Tibial nerve (tissue), 4 donors: Measurements from ENCODE around the gene DET1. TPM values are rescaled to one million over a fixed set of nuclear protein-coding genes. Genes with fewer than 3 reads are reported as not detected.
"Not testable (repeated sequence)": the region's sequence is repeated elsewhere in the genome, so short reads cannot be mapped to it uniquely, and the experiment has no call there.

ENCODE experiments used
- DNase-seq, 2 donors: peaks; one replicate each; pipeline ENCODE4 v3.0.0-alpha.2; 2019; ENCODE audit warnings: low spot score in 2 of 2
- H3K27ac ChIP-seq, 4 donors: fragments of 200-600 bp; sonication (generic) in 3 of 4; one replicate each; pipeline ENCODE4 v1.5.1; 2017 to 2019; ENCODE audit warnings: mild to moderate bottlenecking in 1 of 4
- H3K27me3 ChIP-seq, 2 donors: fragments of 200-600 bp; sonication (generic) in 1 of 2; one replicate each; pipeline versions ENCODE4 v1.5.1 to v1.6.0; 2017 to 2019
- H3K36me3 ChIP-seq, 3 donors: fragments of 200-600 bp; sonication (generic); one replicate each; pipeline ENCODE4 v1.5.1; 2018 to 2019
- H3K4me1 ChIP-seq, 4 donors: fragments of 200-600 bp; sonication (generic) in 3 of 4; one replicate each; pipeline ENCODE4 v1.5.1; 2017 to 2019
- H3K4me3 ChIP-seq, 4 donors: fragments of 200-600 bp; sonication (generic) in 3 of 4; one replicate each; pipeline ENCODE4 v1.5.1; 2017 to 2019; ENCODE audit warnings: mild to moderate bottlenecking in 1 of 4, moderate library complexity in 1 of 4
- H3K9me3 ChIP-seq, 4 donors: fragments of 200-600 bp; sonication (generic) in 3 of 4; one replicate each; pipeline ENCODE4 v1.5.1; 2017 to 2019
- EP300 ChIP-seq, 2 donors: sonication (generic); formaldehyde crosslinking; IDR thresholded peaks; one replicate each; pipeline ENCODE4 v1.6.1; 2017; ENCODE audit warnings: antibody characterized with exemption in 2 of 2, mild to moderate bottlenecking in 1 of 2
- POLR2A ChIP-seq, 2 donors: fragments of 450-650 bp; IDR thresholded peaks; one replicate each; pipeline ENCODE4 v1.6.1; 2017; ENCODE audit warnings: antibody characterized with exemption in 2 of 2, mild to moderate bottlenecking in 2 of 2, moderate library complexity in 2 of 2
- WGBS, 2 donors: methylation state at CpG; one replicate each; pipeline ENCODE4 v1.1.5; 2018; 5-methylcytosine and 5-hydroxymethylcytosine counted together
- total RNA-seq, 4 donors: library from RNA; depleted of rRNA; stranded (reverse); fragments of >200 nt; gene quantifications; one replicate each; pipeline ENCODE4 v1.1.0, GENCODE V29; 2016
- TF ChIP-seq, protein P1 (sequence below), 5 experiments: fragments of 200-600 bp in 3 of 5; fragments of 450-650 bp in 2 of 5; sonication (generic) in 3 of 5; IDR thresholded peaks; one replicate each; pipeline ENCODE4 v1.5.1; 2016 to 2019; ENCODE audit warnings: antibody characterized with exemption in 5 of 5, mild to moderate bottlenecking in 3 of 5, moderate library complexity in 2 of 5

The DET1 gene
- total RNA-seq, 4 donors from 2014 or later, result 6.6 to 16.2 (median 7.8) TPM

DNA sequence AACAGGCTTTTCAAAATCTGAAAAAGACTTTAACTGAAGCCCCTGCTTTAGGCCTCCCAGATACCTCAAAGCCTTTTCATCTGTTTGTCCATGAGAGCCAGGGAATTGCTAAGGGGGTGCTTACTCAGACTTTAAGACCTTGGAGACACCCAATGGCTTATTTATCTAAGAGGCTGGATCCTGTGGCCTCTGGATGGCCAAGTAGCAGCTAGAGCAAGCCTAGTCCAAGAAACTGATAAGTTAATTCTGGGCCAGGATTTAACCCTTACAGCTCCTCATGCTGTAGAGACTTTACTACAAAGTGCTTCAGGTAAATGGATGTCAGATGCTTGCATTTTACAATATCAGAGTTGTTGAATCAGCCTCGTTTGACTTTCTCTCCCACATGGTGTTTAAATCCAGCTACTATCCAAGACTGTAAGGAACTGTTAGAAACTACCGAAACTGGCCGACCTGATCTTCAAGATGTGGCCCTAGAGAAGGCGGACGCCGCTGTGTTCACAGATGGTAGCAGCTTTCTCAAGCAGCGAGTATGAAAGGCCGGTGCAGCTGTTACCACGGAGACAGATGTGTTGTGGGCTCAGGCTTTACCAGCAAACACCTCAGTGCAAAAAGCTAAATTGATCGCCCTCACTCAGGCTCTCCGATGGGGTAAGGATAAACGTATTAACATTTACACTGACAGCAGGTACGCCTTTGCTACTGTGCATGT, 3.3 kb downstream of the DET1 start:
- 86 to 87% methylated on average over 13 of the region's 13 CpGs for WGBS, 2 donors
- no peak overlapping the region for H3K4me3 ChIP-seq
- H3K36me3 ChIP-seq, result no peaks in the 10 kb centered on the region
- H3K27ac ChIP-seq, result no peak overlapping the region
- TF ChIP-seq POLR2A (IDR thresholded peaks at IDR 0.05) (no peak), EP300 (IDR thresholded peaks at IDR 0.05) (no peak)
- TF ChIP-seq, protein P1, sequence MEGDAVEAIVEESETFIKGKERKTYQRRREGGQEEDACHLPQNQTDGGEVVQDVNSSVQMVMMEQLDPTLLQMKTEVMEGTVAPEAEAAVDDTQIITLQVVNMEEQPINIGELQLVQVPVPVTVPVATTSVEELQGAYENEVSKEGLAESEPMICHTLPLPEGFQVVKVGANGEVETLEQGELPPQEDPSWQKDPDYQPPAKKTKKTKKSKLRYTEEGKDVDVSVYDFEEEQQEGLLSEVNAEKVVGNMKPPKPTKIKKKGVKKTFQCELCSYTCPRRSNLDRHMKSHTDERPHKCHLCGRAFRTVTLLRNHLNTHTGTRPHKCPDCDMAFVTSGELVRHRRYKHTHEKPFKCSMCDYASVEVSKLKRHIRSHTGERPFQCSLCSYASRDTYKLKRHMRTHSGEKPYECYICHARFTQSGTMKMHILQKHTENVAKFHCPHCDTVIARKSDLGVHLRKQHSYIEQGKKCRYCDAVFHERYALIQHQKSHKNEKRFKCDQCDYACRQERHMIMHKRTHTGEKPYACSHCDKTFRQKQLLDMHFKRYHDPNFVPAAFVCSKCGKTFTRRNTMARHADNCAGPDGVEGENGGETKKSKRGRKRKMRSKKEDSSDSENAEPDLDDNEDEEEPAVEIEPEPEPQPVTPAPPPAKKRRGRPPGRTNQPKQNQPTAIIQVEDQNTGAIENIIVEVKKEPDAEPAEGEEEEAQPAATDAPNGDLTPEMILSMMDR (IDR thresholded peaks at IDR 0.05), result no peak
- H3K9me3 ChIP-seq, result no peaks in the 10 kb centered on the region
- no peak for DNase-seq
- no peaks in the 10 kb centered on the region for H3K27me3 ChIP-seq
- peaks cover 0 to 33% (median 0%) of the 10 kb centered on the region in 4 donors for H3K4me1 ChIP-seq

DNA sequence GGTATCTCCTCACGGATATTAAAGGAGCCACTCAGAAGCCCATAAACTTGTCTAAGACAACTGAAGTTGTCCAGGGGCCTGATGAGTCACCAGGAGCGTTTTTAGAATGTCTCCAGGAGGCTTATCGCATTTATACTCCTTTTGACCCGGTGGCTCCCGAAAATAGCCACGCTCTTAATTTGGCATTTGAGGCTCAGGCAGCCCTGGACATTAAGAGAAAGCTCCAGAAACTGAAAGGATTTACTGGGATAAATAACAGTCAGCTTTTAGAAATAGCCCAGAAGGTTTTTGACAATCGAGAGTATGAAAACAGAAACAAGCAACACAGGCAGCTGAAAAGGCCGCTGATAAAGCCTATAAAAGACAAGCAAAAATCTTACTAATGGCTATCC, 4.1 kb downstream of the DET1 start:
- Histone ChIP-seq H3K27ac (no peak overlapping the region), H3K4me3 (no peak overlapping the region), H3K9me3 (no peaks in the 10 kb centered on the region), H3K27me3 (no peaks in the 10 kb centered on the region), H3K36me3 (no peaks in the 10 kb centered on the region), H3K4me1 (peaks cover 0 to 33% (median 0%) of the 10 kb centered on the region in 4 donors)
- 76 to 78% methylated on average over 8 of the region's 8 CpGs for WGBS, 2 donors
- TF ChIP-seq POLR2A (IDR thresholded peaks at IDR 0.05), result no peak
- TF ChIP-seq, protein P1 (IDR thresholded peaks at IDR 0.05), result no peak
- TF ChIP-seq EP300 (IDR thresholded peaks at IDR 0.05), result no peak
- DNase-seq, result no peak

DNA sequence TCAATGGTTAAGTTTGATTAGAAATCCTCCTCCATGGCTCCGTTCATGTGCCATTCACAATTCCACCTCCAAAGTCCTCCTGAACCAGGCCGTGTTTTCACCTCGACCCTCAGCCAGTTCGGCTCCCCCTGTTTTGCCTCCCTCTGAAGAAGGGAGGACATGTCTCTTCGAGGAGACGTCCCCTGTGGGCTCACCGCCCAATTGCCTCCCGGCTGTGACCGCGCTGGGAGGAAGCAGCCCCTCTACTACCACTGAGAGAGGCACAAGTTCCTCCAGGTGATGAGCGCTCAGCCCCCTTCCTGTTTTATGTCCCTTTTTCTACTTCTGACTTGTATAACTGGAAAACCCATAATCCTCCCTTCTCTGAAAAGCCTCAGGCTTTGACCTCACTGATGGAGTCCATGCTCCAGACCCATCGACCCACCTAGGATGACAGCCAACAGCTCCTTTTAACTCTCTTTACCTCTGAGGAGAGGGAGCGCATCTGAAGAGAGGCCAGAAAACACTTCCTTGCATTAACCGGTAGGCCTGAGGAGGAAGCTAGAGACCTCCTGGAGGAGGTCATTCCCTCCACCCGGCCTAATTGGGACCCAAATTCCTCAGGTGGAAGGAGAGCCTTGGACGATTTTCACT, 4.7 kb downstream of the DET1 start:
- H3K9me3 ChIP-seq, result no peaks in the 10 kb centered on the region
- no peaks in the 10 kb centered on the region for H3K36me3 ChIP-seq
- peaks cover 0 to 33% (median 0%) of the 10 kb centered on the region in 4 donors for H3K4me1 ChIP-seq
- WGBS, 2 donors, result 81 to 86% methylated on average over 16 of the region's 16 CpGs
- TF ChIP-seq POLR2A (IDR thresholded peaks at IDR 0.05) (no peak), EP300 (IDR thresholded peaks at IDR 0.05) (no peak)
- TF ChIP-seq, protein P1 (IDR thresholded peaks at IDR 0.05), result no peak
- DNase-seq, result no peak
- no peaks in the 10 kb centered on the region for H3K27me3 ChIP-seq
- no peak overlapping the region for H3K4me3 ChIP-seq
- no peak overlapping the region for H3K27ac ChIP-seq

DNA sequence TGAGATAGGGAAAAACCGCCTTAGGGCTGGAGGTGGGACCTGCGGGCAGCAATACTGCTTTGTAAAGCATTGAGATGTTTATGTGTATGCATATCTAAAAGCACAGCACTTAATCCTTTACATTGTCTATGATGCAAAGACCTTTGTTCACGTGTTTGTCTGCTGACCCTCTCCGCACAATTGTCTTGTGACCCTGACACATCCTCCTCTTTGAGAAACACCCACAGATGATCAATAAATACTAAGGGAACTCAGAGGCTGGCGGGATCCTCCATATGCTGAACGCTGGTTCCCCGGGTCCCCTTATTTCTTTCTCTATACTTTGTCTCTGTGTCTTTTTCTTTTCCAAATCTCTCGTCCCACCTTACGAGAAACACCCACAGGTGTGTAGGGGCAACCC, 5.4 kb downstream of the DET1 start:
- WGBS, 2 donors, result 80 to 87% methylated on average over 7 of the region's 9 CpGs
- DNase-seq, H3K4me3 ChIP-seq, H3K27ac ChIP-seq, H3K36me3 ChIP-seq, H3K27me3 ChIP-seq, H3K9me3 ChIP-seq: not testable (repeated sequence)
- H3K4me1 ChIP-seq, result peaks cover 0 to 33% (median 0%) of the 10 kb centered on the region in 4 donors

DNA sequence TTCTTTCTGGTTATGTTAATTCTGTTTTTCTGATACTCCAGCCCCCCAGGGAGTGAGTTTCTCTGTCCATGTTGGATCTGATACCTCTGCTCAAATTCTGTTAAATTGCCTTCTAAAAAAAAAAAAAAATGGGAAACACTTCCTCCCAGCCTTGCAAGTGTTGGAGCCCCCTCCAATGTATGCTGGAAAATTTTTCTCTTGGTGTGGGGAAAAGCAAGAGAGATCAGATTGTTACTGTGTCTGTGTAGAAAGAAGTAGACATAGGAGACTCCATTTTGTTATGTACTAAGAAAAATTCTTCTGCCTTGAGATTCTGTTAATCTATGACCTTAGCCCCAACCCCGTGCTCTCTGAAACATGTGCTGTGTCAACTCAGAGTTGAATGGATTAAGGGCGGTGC, 6.1 kb downstream of the DET1 start:
- WGBS, 2 donors, result 43% methylated on average over 2 of the region's 2 CpGs; no CpG with 5 or more reads in 1 of the 2 donors

DNA sequence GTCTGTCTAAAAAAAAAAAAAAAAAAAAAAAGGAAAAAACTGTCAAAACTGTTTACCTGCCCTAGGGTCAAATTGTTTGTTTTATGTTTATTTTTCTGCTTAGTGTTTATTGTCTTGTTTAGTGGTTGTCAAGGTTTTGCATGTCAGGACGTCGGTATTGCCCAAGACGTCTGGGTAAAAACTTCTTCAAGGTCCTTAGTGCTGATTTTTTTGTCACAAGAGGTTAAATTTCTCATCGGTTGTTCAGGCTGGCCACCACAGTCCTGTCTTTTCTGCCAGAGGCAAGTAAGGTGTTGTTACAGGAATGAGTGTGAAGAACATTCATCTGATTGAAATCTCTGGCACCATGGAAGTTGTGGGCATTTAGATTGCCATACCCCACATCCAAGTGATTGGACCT, 7.0 kb downstream of the DET1 start:
- Histone ChIP-seq H3K27ac (no peak overlapping the region), H3K4me1 (peaks cover 0 to 25% (median 0%) of the 10 kb centered on the region in 4 donors), H3K9me3 (peaks cover 0 to 11% (median 0%) of the 10 kb centered on the region in 4 donors), H3K4me3 (no peak overlapping the region), H3K36me3 (peaks cover 0 to 21% (median 0%) of the 10 kb centered on the region in 3 donors), H3K27me3 (no peaks in the 10 kb centered on the region)
- no peak for TF ChIP-seq EP300 (IDR thresholded peaks at IDR 0.05)
- no peak for TF ChIP-seq POLR2A (IDR thresholded peaks at IDR 0.05)
- TF ChIP-seq, protein P1 (IDR thresholded peaks at IDR 0.05), result no peak
- no peak for DNase-seq
- WGBS, 2 donors, result 52 to 58% methylated on average over 4 of the region's 4 CpGs

More for the DNA sequence above, 6.1 kb downstream of the DET1 start:
- Histone ChIP-seq H3K4me1 (peaks cover 0 to 31% (median 0%) of the 10 kb centered on the region in 4 donors), H3K36me3 (peaks cover 0 to 12% (median 0%) of the 10 kb centered on the region in 3 donors)
- H3K27ac ChIP-seq, DNase-seq, H3K9me3 ChIP-seq, H3K27me3 ChIP-seq, H3K4me3 ChIP-seq: not testable (repeated sequence)
